Heart left ventricle (tissue), 13 donors: ENCODE data around the gene RINT1.

ENCODE experiments used
- POLR2A ChIP-seq, 2 donors: fragments of 450-650 bp; IDR thresholded peaks; one replicate each; pipeline ENCODE4 v1.6.1; 2017; ENCODE audit warnings: antibody characterized with exemption in 2 of 2, mild to moderate bottlenecking in 2 of 2, moderate library complexity in 2 of 2
- TF ChIP-seq, protein P1 (sequence below), 12 donors: fragments of 200-600 bp; sonication (generic) in 4 of 12; IDR thresholded peaks; one replicate each; pipeline versions ENCODE4 v1.5.0 to v1.8.0; 2018 to 2022; ENCODE audit warnings: antibody characterized with exemption in 12 of 12, mild to moderate bottlenecking in 5 of 12
- donor health status: ischemic (EF 13 %, LVEDD 7.1; RV severe dilation, severe dysfunction).
- donor health status: DM: no; HTN: yes; CAD: no.
- donor health status: DM: no; HTN: no; CAD: no.
- donor health status: ischemic (EF 25% LVEDD 6.9; RV normal size, moderate dysfunction).
- donor health status: ischemic (EF 25% LVEDD 5.7; RV mildly dilated, moderate dysfunction).
- donor health status: ischemic (EF 35%, LVEDD 5.7; RV mildly dilated, moderate dysfunction).
- donor health status: nonischemic (EF 11% LVEDD 7.7; RV severe dilation, severe dysfunction).
- donor health status: DM: yes; HTN: yes; CAD: no.
- donor health status: PGD.
- donor health status: ischemic (EF 29% LVEDD 5.4; RV normal size, mild dysfunction).
- donor health status: nonischemic (EF 23%, LVEDD 6.1; RV moderate dilation, normal function).

GRCh38 chr7:105578496-105578895 lies 46.5 kb downstream of the RINT1 start:
- no peak for TF ChIP-seq POLR2A (IDR thresholded peaks at IDR 0.05)
- TF ChIP-seq, protein P1, sequence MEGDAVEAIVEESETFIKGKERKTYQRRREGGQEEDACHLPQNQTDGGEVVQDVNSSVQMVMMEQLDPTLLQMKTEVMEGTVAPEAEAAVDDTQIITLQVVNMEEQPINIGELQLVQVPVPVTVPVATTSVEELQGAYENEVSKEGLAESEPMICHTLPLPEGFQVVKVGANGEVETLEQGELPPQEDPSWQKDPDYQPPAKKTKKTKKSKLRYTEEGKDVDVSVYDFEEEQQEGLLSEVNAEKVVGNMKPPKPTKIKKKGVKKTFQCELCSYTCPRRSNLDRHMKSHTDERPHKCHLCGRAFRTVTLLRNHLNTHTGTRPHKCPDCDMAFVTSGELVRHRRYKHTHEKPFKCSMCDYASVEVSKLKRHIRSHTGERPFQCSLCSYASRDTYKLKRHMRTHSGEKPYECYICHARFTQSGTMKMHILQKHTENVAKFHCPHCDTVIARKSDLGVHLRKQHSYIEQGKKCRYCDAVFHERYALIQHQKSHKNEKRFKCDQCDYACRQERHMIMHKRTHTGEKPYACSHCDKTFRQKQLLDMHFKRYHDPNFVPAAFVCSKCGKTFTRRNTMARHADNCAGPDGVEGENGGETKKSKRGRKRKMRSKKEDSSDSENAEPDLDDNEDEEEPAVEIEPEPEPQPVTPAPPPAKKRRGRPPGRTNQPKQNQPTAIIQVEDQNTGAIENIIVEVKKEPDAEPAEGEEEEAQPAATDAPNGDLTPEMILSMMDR (IDR thresholded peaks at IDR 0.05): no peak
